ENCODE data around the gene PTPRM.

Gene PTPRM

GRCh38 chr18:8274370-8274769 is 707.3 kb downstream of the PTPRM start:
- DNase-seq (no peak), ATAC-seq (no peak)
- peaks cover 0 to 7% of the 10 kb centered on the region in 2 donors for H3K9me3 Mint-ChIP-seq
- no peak overlapping the region for H3K4me3 Mint-ChIP-seq
- no peak overlapping the region for H3K27ac Mint-ChIP-seq
- no peaks in the 10 kb centered on the region for H3K4me1 Mint-ChIP-seq
- H3K27me3 Mint-ChIP-seq, result no peaks in the 10 kb centered on the region

- no peak overlapping the region for H3K4me3 Mint-ChIP-seq
- no peaks in the 10 kb centered on the region for H3K9me3 Mint-ChIP-seq
- no peak for ATAC-seq
- H3K27ac Mint-ChIP-seq, result no peak overlapping the region
- no peaks in the 10 kb centered on the region for H3K4me1 Mint-ChIP-seq
- no peak for DNase-seq
- H3K27me3 Mint-ChIP-seq, result no peaks in the 10 kb centered on the region
These were observed 709.3 kb downstream of the PTPRM start for GRCh38 chr18:8276406-8276805.

- H3K4me3 Mint-ChIP-seq, result no peak overlapping the region
- H3K27me3 Mint-ChIP-seq, result no peaks in the 10 kb centered on the region
- ATAC-seq, result no peak
- no peak for DNase-seq
- H3K4me1 Mint-ChIP-seq, result no peaks in the 10 kb centered on the region
- no peak overlapping the region for H3K27ac Mint-ChIP-seq
- no peaks in the 10 kb centered on the region for H3K9me3 Mint-ChIP-seq
These were observed 710.2 kb downstream of the PTPRM start for GRCh38 chr18:8277270-8277669.

GRCh38 chr18:8279346-8279745 is 712.2 kb downstream of the PTPRM start:
- H3K4me1 Mint-ChIP-seq, result no peaks in the 10 kb centered on the region
- no peak for ATAC-seq
- H3K9me3 Mint-ChIP-seq, result no peaks in the 10 kb centered on the region
- no peak for DNase-seq
- H3K27ac Mint-ChIP-seq, result no peak overlapping the region
- H3K4me3 Mint-ChIP-seq, result no peak overlapping the region
- no peaks in the 10 kb centered on the region for H3K27me3 Mint-ChIP-seq

GRCh38 chr18:8279781-8280330 is 712.7 kb downstream of the PTPRM start:
- no peak overlapping the region for H3K27ac Mint-ChIP-seq
- H3K27me3 Mint-ChIP-seq, result no peaks in the 10 kb centered on the region
- DNase-seq, result no peak
- ATAC-seq, result no peak
- no peak overlapping the region for H3K4me3 Mint-ChIP-seq
- no peaks in the 10 kb centered on the region for H3K4me1 Mint-ChIP-seq
- no peaks in the 10 kb centered on the region for H3K9me3 Mint-ChIP-seq

- no peaks in the 10 kb centered on the region for H3K4me1 Mint-ChIP-seq
- no peaks in the 10 kb centered on the region for H3K9me3 Mint-ChIP-seq
- DNase-seq (no peak), ATAC-seq (no peak)
- H3K4me3 Mint-ChIP-seq, result no peak overlapping the region
- no peak overlapping the region for H3K27ac Mint-ChIP-seq
- H3K27me3 Mint-ChIP-seq, result no peaks in the 10 kb centered on the region
These were observed 716.9 kb downstream of the PTPRM start for GRCh38 chr18:8283891-8284585.

GRCh38 chr18:8286303-8286702 is 719.2 kb downstream of the PTPRM start:
- DNase-seq (no peak), ATAC-seq (no peak)
- no peaks in the 10 kb centered on the region for H3K9me3 Mint-ChIP-seq
- no peak overlapping the region for H3K4me3 Mint-ChIP-seq
- no peak overlapping the region for H3K27ac Mint-ChIP-seq
- H3K4me1 Mint-ChIP-seq, result no peaks in the 10 kb centered on the region
- no peaks in the 10 kb centered on the region for H3K27me3 Mint-ChIP-seq

GRCh38 chr18:8287196-8287885 is 720.2 kb downstream of the PTPRM start:
- DNase-seq, result no peak
- Mint-ChIP-seq H3K9me3 (no peaks in the 10 kb centered on the region), H3K27me3 (no peaks in the 10 kb centered on the region), H3K27ac (no peak overlapping the region), H3K4me3 (no peak overlapping the region), H3K4me1 (no peaks in the 10 kb centered on the region)
- no peak for ATAC-seq

- Mint-ChIP-seq H3K27ac (no peak overlapping the region), H3K4me3 (no peak overlapping the region), H3K4me1 (no peaks in the 10 kb centered on the region), H3K9me3 (no peaks in the 10 kb centered on the region), H3K27me3 (no peaks in the 10 kb centered on the region)
- no peak for ATAC-seq
- no peak for DNase-seq
These were observed 721.5 kb downstream of the PTPRM start for GRCh38 chr18:8288472-8289195.

GRCh38 chr18:8290435-8290834 is 723.3 kb downstream of the PTPRM start:
- Mint-ChIP-seq H3K27me3 (no peaks in the 10 kb centered on the region), H3K27ac (no peak overlapping the region), H3K9me3 (no peaks in the 10 kb centered on the region), H3K4me1 (no peaks in the 10 kb centered on the region), H3K4me3 (no peak overlapping the region)
- DNase-seq, result no peak
- ATAC-seq, result no peak

GRCh38 chr18:8290913-8291312 is 723.8 kb downstream of the PTPRM start:
- DNase-seq (no peak), ATAC-seq (no peak)
- Mint-ChIP-seq H3K27ac (no peak overlapping the region), H3K4me3 (no peak overlapping the region), H3K4me1 (no peaks in the 10 kb centered on the region), H3K27me3 (no peaks in the 10 kb centered on the region), H3K9me3 (no peaks in the 10 kb centered on the region)

GRCh38 chr18:8293184-8293583 is 726.1 kb downstream of the PTPRM start:
- ATAC-seq, result no peak
- no peaks in the 10 kb centered on the region for H3K27me3 Mint-ChIP-seq
- no peaks in the 10 kb centered on the region for H3K9me3 Mint-ChIP-seq
- peak overlapping the region in 1 of 2 donors; percentile 12 for H3K27ac Mint-ChIP-seq
- no peak overlapping the region for H3K4me3 Mint-ChIP-seq
- H3K4me1 Mint-ChIP-seq, result no peaks in the 10 kb centered on the region
- DNase-seq, result no peak

- DNase-seq (no peak), ATAC-seq (no peak)
- no peaks in the 10 kb centered on the region for H3K9me3 Mint-ChIP-seq
- H3K4me1 Mint-ChIP-seq, result no peaks in the 10 kb centered on the region
- H3K4me3 Mint-ChIP-seq, result no peak overlapping the region
- H3K27me3 Mint-ChIP-seq, result no peaks in the 10 kb centered on the region
- no peak overlapping the region for H3K27ac Mint-ChIP-seq
These were observed 729.9 kb downstream of the PTPRM start for GRCh38 chr18:8296886-8297616.

- no peaks in the 10 kb centered on the region for H3K9me3 Mint-ChIP-seq
- no peak overlapping the region for H3K27ac Mint-ChIP-seq
- ATAC-seq (no peak), DNase-seq (no peak)
- no peak overlapping the region for H3K4me3 Mint-ChIP-seq
- H3K4me1 Mint-ChIP-seq, result no peaks in the 10 kb centered on the region
- H3K27me3 Mint-ChIP-seq, result no peaks in the 10 kb centered on the region
These were observed 731.1 kb downstream of the PTPRM start for GRCh38 chr18:8298186-8298585.

Measured in stimulated activated naive CD8-positive, alpha-beta T cell treated with anti-CD3 and anti-CD28 coated beads, Interleukin-15, amount 100 ng/mL, for 72 hours (primary cell).